Erythroblast (primary cell): ENCODE data around the gene FIBIN.

ENCODE experiments used
- GATA1 ChIP-seq: IDR thresholded peaks from 2 replicates; pipeline ENCODE4 v1.6.1; 2011; ENCODE audit warnings: low read depth, mild to moderate bottlenecking, control low read depth, low read length, moderate library complexity
- POLR2A ChIP-seq: IDR thresholded peaks from 2 replicates; pipeline ENCODE4 v1.6.1; 2011; ENCODE audit warnings: mild to moderate bottlenecking, low read length

- TF ChIP-seq POLR2A = no peak
- TF ChIP-seq GATA1 = no peak
These were observed 32.2 kb downstream of the FIBIN start for GRCh38 chr11:27025957-27026733.
